22Rv1 (cell line): Measurements from ENCODE around the gene RASL10B.

Source experiments
- H3K27ac ChIP-seq: fragments of 450-650 bp; 2 replicates; pipeline ENCODE4 v1.5.1; 2017
- CTCF ChIP-seq: fragments of 450-650 bp; IDR thresholded peaks from 2 replicates; pipeline ENCODE4 v1.5.1; 2017; ENCODE audit warnings: mild to moderate bottlenecking
- ZFX ChIP-seq: fragments of 450-650 bp; IDR thresholded peaks from 2 replicates; pipeline ENCODE4 v1.6.1; 2017; ENCODE audit warnings: antibody characterized with exemption, borderline replicate concordance

RASL10B gene

GRCh38 chr17:35709874-35710273 is 21.6 kb upstream of the RASL10B start:
- TF ChIP-seq ZFX (no peak), CTCF (no peak)
- no peak overlapping the region for H3K27ac ChIP-seq

DNA sequence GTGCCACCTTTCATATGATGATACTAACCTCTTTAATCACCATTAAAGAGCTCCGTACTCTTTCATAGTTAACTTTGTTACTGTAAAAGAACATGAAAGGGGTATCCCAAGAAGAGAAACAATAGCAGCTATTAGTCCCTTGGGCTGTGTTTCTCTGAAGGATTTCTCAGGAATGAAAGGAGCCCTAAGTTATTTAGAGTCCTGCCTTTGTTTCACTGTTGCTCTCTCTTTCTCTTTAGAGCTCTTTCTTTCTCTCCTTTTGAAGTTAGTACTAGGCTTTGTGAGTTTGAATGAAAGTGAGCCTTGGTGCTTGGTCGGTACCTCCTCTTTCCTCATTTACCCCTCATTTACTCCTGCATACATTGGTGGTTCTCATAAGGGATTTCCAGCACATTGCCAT is 20.5 kb upstream of the RASL10B start:
- TF ChIP-seq CTCF, result no peak
- no peak overlapping the region for H3K27ac ChIP-seq

- TF ChIP-seq ZFX (no peak), CTCF (no peak)
- H3K27ac ChIP-seq, result no peak overlapping the region
Observed at GRCh38 chr17:35713069-35713728, 18.2 kb upstream of the RASL10B start.

- no peak for TF ChIP-seq CTCF
- TF ChIP-seq ZFX, result no peak
- H3K27ac ChIP-seq, result no peak overlapping the region
Observed at GRCh38 chr17:35714988-35715387, 16.5 kb upstream of the RASL10B start.

DNA sequence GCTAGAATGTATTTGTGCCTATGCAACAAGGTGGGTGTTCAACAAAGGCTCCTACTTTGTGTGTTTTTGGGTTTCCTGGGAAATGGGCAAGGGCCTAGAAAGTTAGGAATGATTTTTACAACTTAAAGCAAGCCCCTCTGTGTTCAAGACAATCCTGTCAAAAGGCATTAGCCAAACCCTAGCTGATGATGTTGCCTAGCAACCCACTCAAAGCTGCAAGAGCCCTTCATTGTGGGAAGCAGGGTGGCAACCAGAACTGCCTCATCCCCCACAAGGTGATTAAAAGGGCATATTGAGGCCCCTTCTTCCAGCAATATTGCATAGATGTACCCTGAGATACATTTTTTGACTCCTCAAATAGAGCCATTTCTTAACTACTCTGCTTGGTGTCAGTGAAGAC is 16.0 kb upstream of the RASL10B start:
- no peak overlapping the region for H3K27ac ChIP-seq
- TF ChIP-seq CTCF (no peak), ZFX (no peak)

- TF ChIP-seq CTCF (no peak), ZFX (no peak)
- 0 out of 2 replicates have a peak overlapping the region, but pooled peaks have one; percentile 2 for H3K27ac ChIP-seq
Observed at GRCh38 chr17:35716173-35716572, 15.3 kb upstream of the RASL10B start.

DNA sequence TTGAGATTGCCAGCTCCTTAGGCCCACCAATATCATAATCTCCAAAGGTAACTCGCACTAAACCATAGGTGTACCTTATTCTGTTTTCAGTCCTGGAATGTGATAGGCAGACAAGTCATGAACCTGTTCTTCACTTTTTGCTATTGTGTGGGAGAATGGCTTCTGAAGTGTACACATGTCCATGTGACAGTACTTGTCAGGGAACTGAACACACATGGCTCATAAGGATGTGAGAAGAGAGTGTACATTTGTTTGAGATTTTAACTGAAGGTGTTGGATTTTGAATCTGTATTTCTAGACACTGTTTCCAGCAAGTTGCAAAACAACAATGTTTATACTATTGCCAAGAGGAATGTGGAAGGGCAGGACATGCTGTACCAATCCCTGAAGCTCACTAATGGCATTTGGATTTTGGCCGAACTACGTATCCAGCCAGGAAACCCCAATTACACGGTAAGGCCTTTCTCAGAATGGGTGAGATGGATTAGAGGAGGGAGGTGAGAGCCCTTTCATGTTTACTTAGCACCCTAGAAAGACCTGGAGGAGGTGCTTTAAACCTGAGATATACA is 14.5 kb upstream of the RASL10B start:
- TF ChIP-seq CTCF (no peak), ZFX (no peak)
- H3K27ac ChIP-seq, result 0 out of 2 replicates have a peak overlapping the region, but pooled peaks have one; percentile 2
